H1 (cell line): ENCODE results near the gene AGPAT3. TPM values are rescaled to one million over a fixed set of nuclear protein-coding genes. Genes with fewer than 3 reads are reported as not detected.

Experiments used
- CTCF ChIA-PET: fragments of 300-600 bp; sonication (Branson Sonifier 250); formaldehyde crosslinking; loops from one replicate; lab custom pipeline; 2021; ENCODE audit not compliant: partially characterized antibody; lab: Charles Lee
- POLR2A ChIA-PET: fragments of 300-600 bp; sonication (Branson Sonifier 250); formaldehyde crosslinking; loops from one replicate; lab custom pipeline; 2021; ENCODE audit warnings: inconsistent platforms; ENCODE audit not compliant: partially characterized antibody; lab: Charles Lee
- DNase-seq, 2 experiments: peaks; one replicate each; pipeline versions ENCODE4 v3.0.0 to v3.0.0-alpha.2; 2010 to 2022; ENCODE audit warnings: low spot score in 2 of 2, low read depth in 1 of 2, mixed read lengths in 1 of 2
- FAIRE-seq: peaks from 2 replicates; lab custom pipeline; 2011; peaks lifted over from hg19 to GRCh38; lab: Jason Lieb, UNC
- H2AFZ ChIP-seq: 2 replicates; pipeline ENCODE4 v1.8.1; 2012; ENCODE audit warnings: low read length, inconsistent platforms
- H2AK5ac ChIP-seq: 2 replicates; pipeline ENCODE4 v1.6.1; 2013; ENCODE audit warnings: low read depth, low read length
- H2BK120ac ChIP-seq: replicated peaks from 2 replicates; pipeline ENCODE3; 2013; ENCODE audit warnings: low read depth, low read length, inconsistent platforms
- H2BK12ac ChIP-seq: 2 replicates; pipeline ENCODE4 v1.6.1; 2013; ENCODE audit warnings: low read depth, low read length
- H2BK15ac ChIP-seq: 2 replicates; pipeline ENCODE4 v1.6.1; 2013; ENCODE audit warnings: low read length
- H2BK20ac ChIP-seq: 2 replicates; pipeline ENCODE4 v1.6.1; 2013; ENCODE audit warnings: low read length
- H2BK5ac ChIP-seq: 2 replicates; pipeline ENCODE4 v1.6.1; 2013; ENCODE audit warnings: low read depth, low read length
- H3K14ac ChIP-seq: 2 replicates; pipeline ENCODE4 v1.6.1; 2013; ENCODE audit warnings: inconsistent platforms; ENCODE audit not compliant: insufficient read length
- H3K18ac ChIP-seq: 2 replicates; pipeline ENCODE4 v1.6.1; 2013; ENCODE audit warnings: low read length; ENCODE audit errors: extremely low read depth
- H3K23ac ChIP-seq: 2 replicates; pipeline ENCODE4 v1.6.1; 2013; ENCODE audit warnings: inconsistent platforms; ENCODE audit not compliant: insufficient read length
- H3K23me2 ChIP-seq: 2 replicates; pipeline ENCODE4 v1.6.1; 2013; ENCODE audit warnings: low read depth, low read length
- H3K27ac ChIP-seq: 2 replicates; pipeline ENCODE4 v1.6.1; 2011; ENCODE audit warnings: low read depth, low read length, inconsistent platforms
- H3K27me3 ChIP-seq, 4 experiments: replicated peaks in 1 of 4; 1 replicate in 1 of 4; 2 replicates in 3 of 4; pipeline versions ENCODE4 v1.6.1 to v1.8.1; 2011 to 2013; ENCODE audit warnings: low read length in 3 of 4, mild to moderate bottlenecking in 3 of 4, inconsistent platforms in 2 of 4, mixed read lengths in 2 of 4, moderate library complexity in 1 of 4; ENCODE audit not compliant: control insufficient read depth in 3 of 4, insufficient read depth in 3 of 4; ENCODE audit errors: extremely low read depth in 1 of 4
- H3K36me3 ChIP-seq, 4 experiments: 2 replicates each; pipeline versions ENCODE4 v1.6.1 to v1.8.1; 2011 to 2013; ENCODE audit warnings: mild to moderate bottlenecking in 4 of 4, low read length in 3 of 4, moderate library complexity in 2 of 4, control low read depth in 1 of 4, inconsistent platforms in 1 of 4; ENCODE audit not compliant: insufficient read depth in 4 of 4, control insufficient read depth in 2 of 4
- H3K4ac ChIP-seq: replicated peaks from 2 replicates; pipeline ENCODE3; 2013; ENCODE audit warnings: low read length, low read depth, mixed read lengths, inconsistent platforms; ENCODE audit not compliant: insufficient read length
- H3K4me1 ChIP-seq, 4 experiments: replicated peaks in 1 of 4; 1 replicate in 1 of 4; 2 replicates in 3 of 4; pipeline versions ENCODE4 v1.6.1 to v1.8.1; 2011 to 2013; ENCODE audit warnings: low read length in 3 of 4, inconsistent platforms in 2 of 4, mixed read lengths in 1 of 4; ENCODE audit not compliant: insufficient read depth in 4 of 4, control insufficient read depth in 3 of 4
- H3K4me2 ChIP-seq, 2 experiments: 2 replicates each; pipeline versions ENCODE4 v1.6.1 to v1.8.1; 2011 to 2013; ENCODE audit warnings: low read depth in 2 of 2, low read length in 2 of 2, control low read depth in 1 of 2, inconsistent platforms in 1 of 2, mild to moderate bottlenecking in 1 of 2; ENCODE audit not compliant: insufficient read depth in 1 of 2
- H3K4me3 ChIP-seq, 4 experiments: fragments of 200-600, 300-600 bp in 1 of 4; sonication (generic), shearing (Covaris generic), sonication (Bioruptor Twin) in 1 of 4; 2 replicates each; pipeline versions ENCODE4 v1.5.1 to v1.8.1; 2011 to 2016; ENCODE audit warnings: low read length in 4 of 4, low read depth in 3 of 4, control low read depth in 2 of 4, inconsistent platforms in 2 of 4, mild to moderate bottlenecking in 2 of 4, mixed read lengths in 1 of 4, moderate library complexity in 1 of 4; ENCODE audit not compliant: insufficient read depth in 2 of 4; ENCODE audit errors: extremely low read depth in 1 of 4
- H3K56ac ChIP-seq: replicated peaks from 2 replicates; pipeline ENCODE3; 2013; ENCODE audit warnings: low read depth, mild to moderate bottlenecking, mixed read lengths, low read length, inconsistent platforms; ENCODE audit not compliant: insufficient read length
- H3K79me1 ChIP-seq: 2 replicates; pipeline ENCODE4 v1.6.1; 2013; ENCODE audit warnings: low read depth, low read length, control low read depth
- H3K79me2 ChIP-seq, 2 experiments: 2 replicates each; pipeline versions ENCODE4 v1.6.1 to v1.8.1; 2012 to 2013; ENCODE audit warnings: low read length in 2 of 2, mild to moderate bottlenecking in 2 of 2, inconsistent platforms in 1 of 2; ENCODE audit not compliant: insufficient read depth in 2 of 2, control insufficient read depth in 1 of 2
- H3K9ac ChIP-seq, 4 experiments: replicated peaks in 1 of 4; 1 replicate in 1 of 4; 2 replicates in 3 of 4; pipeline versions ENCODE4 v1.6.1 to v1.8.1; 2011 to 2013; ENCODE audit warnings: low read depth in 3 of 4, low read length in 3 of 4, control low read depth in 2 of 4, mild to moderate bottlenecking in 2 of 4, moderate library complexity in 2 of 4, inconsistent platforms in 1 of 4; ENCODE audit errors: extremely low read depth in 1 of 4
- H3K9me3 ChIP-seq, 2 experiments: 2 replicates each; pipeline versions ENCODE4 v1.6.1 to v1.8.1; 2012 to 2013; ENCODE audit warnings: mild to moderate bottlenecking in 2 of 2, moderate library complexity in 2 of 2, control low read depth in 1 of 2, inconsistent platforms in 1 of 2, low read depth in 1 of 2, low read length in 1 of 2, mixed read lengths in 1 of 2; ENCODE audit not compliant: insufficient read depth in 2 of 2
- H4K20me1 ChIP-seq, 2 experiments: replicated peaks in 1 of 2; 2 replicates each; pipeline versions ENCODE3 to v1.8.1; 2011 to 2013; ENCODE audit warnings: inconsistent platforms in 2 of 2, low read length in 2 of 2, mild to moderate bottlenecking in 1 of 2; ENCODE audit not compliant: insufficient read depth in 2 of 2, control insufficient read depth in 1 of 2
- H4K5ac ChIP-seq: 2 replicates; pipeline ENCODE4 v1.6.1; 2013; ENCODE audit warnings: low read length, low read depth, mixed read lengths, inconsistent platforms; ENCODE audit not compliant: insufficient read length
- H4K8ac ChIP-seq: 2 replicates; pipeline ENCODE4 v1.8.0; 2013; ENCODE audit warnings: mild to moderate bottlenecking, moderate library complexity, low read length, inconsistent platforms; ENCODE audit not compliant: insufficient read depth; ENCODE audit errors: extremely low read depth
- H4K91ac ChIP-seq: replicated peaks from 2 replicates; pipeline ENCODE3; 2013; ENCODE audit warnings: low read length, mixed read lengths, inconsistent platforms; ENCODE audit not compliant: insufficient read length
- ASH2L ChIP-seq: fragments of 200-600, 300-600 bp; sonication (generic); IDR thresholded peaks from one replicate; pipeline ENCODE4 v1.7.1; 2017; ENCODE audit warnings: low read length
- ATF2 ChIP-seq: IDR thresholded peaks from 2 replicates; pipeline ENCODE4 v1.6.1; 2012; ENCODE audit warnings: low read length, inconsistent platforms
- BRCA1 ChIP-seq: IDR thresholded peaks from 2 replicates; pipeline ENCODE4 v1.6.1; 2012; ENCODE audit warnings: low read depth, low read length, improper control_type of control experiment
- CEBPB ChIP-seq: IDR thresholded peaks from 2 replicates; pipeline ENCODE4 v1.6.1; 2012; ENCODE audit warnings: low read depth, low read length
- EGR1 ChIP-seq: IDR thresholded peaks from 2 replicates; pipeline ENCODE4 v1.6.1; 2011; ENCODE audit warnings: low read depth, low read length, borderline replicate concordance
- EZH2 ChIP-seq: fragments of 200-600 bp; sonication (generic); IDR thresholded peaks from 2 replicates; pipeline ENCODE4 v1.7.1; 2012; ENCODE audit warnings: low read depth, mild to moderate bottlenecking, moderate library complexity, low read length, inconsistent platforms; ENCODE audit not compliant: severe bottlenecking
- JUN ChIP-seq: IDR thresholded peaks from 2 replicates; pipeline ENCODE4 v1.6.1; 2011; ENCODE audit warnings: low read depth, mild to moderate bottlenecking, improper control_type of control experiment, low read length
- RAD21 ChIP-seq, 2 experiments: IDR thresholded peaks in 1 of 2; conservative IDR thresholded peaks in 1 of 2; 2 replicates each; pipeline ENCODE4 v1.6.1; 2011; ENCODE audit warnings: low read depth in 2 of 2, low read length in 2 of 2, improper control_type of control experiment in 1 of 2, inconsistent platforms in 1 of 2, mild to moderate bottlenecking in 1 of 2, moderate library complexity in 1 of 2
- RNF2 ChIP-seq: fragments of 200-900, 300-1000 bp; sonication (generic); IDR thresholded peaks from 2 replicates; pipeline ENCODE4 v1.7.1; 2016; ENCODE audit warnings: borderline replicate concordance, low read depth, mild to moderate bottlenecking, antibody characterized with exemption, low read length; ENCODE audit not compliant: poor library complexity, severe bottlenecking; ENCODE audit errors: missing control alignments
- SP2 ChIP-seq: IDR thresholded peaks from 2 replicates; pipeline ENCODE4 v1.6.1; 2012; ENCODE audit warnings: mild to moderate bottlenecking, low read length, inconsistent platforms
- SRF ChIP-seq: IDR thresholded peaks from 2 replicates; pipeline ENCODE4 v1.6.1; 2011; ENCODE audit warnings: mild to moderate bottlenecking, low read depth, low read length, moderate library complexity
- WGBS, 2 experiments: shearing (Covaris generic) in 1 of 2; methylation state at CpG; one replicate each; pipeline versions ENCODE4 v1.1.6 to v1.1.7; 2013 to 2015; ENCODE audit warnings: low lambda C conversion rate in 2 of 2, mixed read lengths in 2 of 2, inconsistent platforms in 1 of 2, low coverage in 1 of 2, missing lambda C conversion rate in 1 of 2; ENCODE audit not compliant: insufficient replicate concordance in 2 of 2, insufficient coverage in 1 of 2, insufficient read length in 1 of 2; ENCODE audit errors: extremely low coverage in 1 of 2, missing lambda C conversion rate in 1 of 2; 5-methylcytosine and 5-hydroxymethylcytosine counted together
- polyA plus RNA-seq, 7 experiments: library from polyadenylated mRNA; depleted of rRNA in 3 of 7; stranded (reverse) in 5 of 7; unstranded in 2 of 7; fragments of >200 nt in 5 of 7; fragments of 200-250 nt in 2 of 7; gene quantifications; 1 replicate in 5 of 7; 2 replicates in 1 of 7; 4 replicates in 1 of 7; pipeline versions ENCODE4 v1.2.1 to v1.2.3, GENCODE V29; 2011 to 2013; ENCODE audit warnings: missing spikeins in 2 of 7, mixed read lengths in 2 of 7
- total RNA-seq: library from RNA; stranded (reverse); fragmentation: NEBNext Ultra II Directional; extraction: Animal tissue kit (Norgen Biotek cat#: 25700); gene quantifications from 2 replicates; pipeline ENCODE4 v1.2.1, GENCODE V29; 2021

AGPAT3 gene
- total and polyA plus RNA-seq, 2 of the 8 experiments (the other 6 are each of a cell fraction or from before 2014, with no cell fraction given): 5.8 to 7.3 TPM

GRCh38 chr21:43886565-43886964 is 21.5 kb downstream of the AGPAT3 start:
- Histone ChIP-seq H3K23ac (no peak overlapping the region), H4K5ac (no peak overlapping the region), H2BK5ac (no peak overlapping the region), H3K4me1 (peaks cover 5 to 16% (median 10%) of the 10 kb centered on the region in 4 experiments), H4K8ac (no peak overlapping the region), H3K23me2 (no peaks in the 10 kb centered on the region; the same call in 1 of the 2 replicates), H3K27me3 (no peaks in the 10 kb centered on the region), H4K20me1 (no peaks in the 10 kb centered on the region), H3K56ac (no peak overlapping the region), H3K4me3 (no peak overlapping the region), H3K9ac (no peak overlapping the region), H2BK15ac (no peak overlapping the region), H2BK12ac (no peak overlapping the region), H3K27ac (no peak overlapping the region), H3K18ac (no peak overlapping the region), H3K4ac (no peak overlapping the region), H2BK20ac (no peak overlapping the region), H3K4me2 (no peak overlapping the region), H3K79me2 (no peaks in the 10 kb centered on the region), H2BK120ac (no peak overlapping the region), H3K36me3 (no peaks in the 10 kb centered on the region), H3K14ac (no peak overlapping the region), H2AFZ (no peak overlapping the region), H4K91ac (no peak overlapping the region), H3K9me3 (no peaks in the 10 kb centered on the region), H2AK5ac (no peak overlapping the region), H3K79me1 (no peaks in the 10 kb centered on the region)
- CTCF ChIA-PET: interaction anchor here (1.4 to 4.0 kb wide), 2 partner anchors 53 kb away, joined by 3 to 13 read pairs; no protein-coding TSS in a partner anchor
- FAIRE-seq: no peak
- POLR2A ChIA-PET: no interaction called here
- DNase-seq: no peak
- 95% methylated on average over 1 of the region's 1 CpG; no CpG with 5 or more reads in 1 of the 2 experiments for WGBS, 2 experiments
- TF ChIP-seq RAD21 (IDR thresholded peaks at IDR 0.05 in 1 of 2, conservative IDR thresholded peaks at IDR 0.05 in 1 of 2; ENCODE audit: low read depth in 2 of 2, low read length in 2 of 2) (no peak), EGR1 (no peak), JUN (no peak), ASH2L (no peak), EZH2 (no peak), SP2 (no peak), SRF (no peak), CEBPB (no peak), RNF2 (no peak), ATF2 (no peak), BRCA1 (no peak)
